Measurements from ENCODE around the gene BCL2.

BCL2 gene

DNA sequence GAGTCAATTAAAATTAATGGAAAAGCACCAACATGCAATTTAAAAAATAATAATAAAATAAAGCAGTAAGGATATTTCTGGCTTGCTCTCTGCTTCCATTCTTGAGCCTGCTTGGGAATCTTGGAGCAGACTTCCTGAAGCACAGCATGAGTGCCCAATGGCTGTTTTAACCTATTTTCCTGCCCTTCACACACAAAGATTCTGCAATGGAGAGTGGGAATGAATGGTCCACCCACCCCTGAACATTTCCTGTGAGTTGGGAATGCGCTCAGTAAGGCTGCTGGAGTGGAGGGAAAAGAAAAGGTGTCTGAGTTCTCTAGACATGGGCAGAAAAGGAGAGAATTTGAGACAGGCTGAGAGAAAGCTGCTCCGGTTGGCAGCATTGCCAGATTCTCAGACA lies 140.6 kb downstream of the BCL2 start:
- DNase-seq, result no peak

DNA sequence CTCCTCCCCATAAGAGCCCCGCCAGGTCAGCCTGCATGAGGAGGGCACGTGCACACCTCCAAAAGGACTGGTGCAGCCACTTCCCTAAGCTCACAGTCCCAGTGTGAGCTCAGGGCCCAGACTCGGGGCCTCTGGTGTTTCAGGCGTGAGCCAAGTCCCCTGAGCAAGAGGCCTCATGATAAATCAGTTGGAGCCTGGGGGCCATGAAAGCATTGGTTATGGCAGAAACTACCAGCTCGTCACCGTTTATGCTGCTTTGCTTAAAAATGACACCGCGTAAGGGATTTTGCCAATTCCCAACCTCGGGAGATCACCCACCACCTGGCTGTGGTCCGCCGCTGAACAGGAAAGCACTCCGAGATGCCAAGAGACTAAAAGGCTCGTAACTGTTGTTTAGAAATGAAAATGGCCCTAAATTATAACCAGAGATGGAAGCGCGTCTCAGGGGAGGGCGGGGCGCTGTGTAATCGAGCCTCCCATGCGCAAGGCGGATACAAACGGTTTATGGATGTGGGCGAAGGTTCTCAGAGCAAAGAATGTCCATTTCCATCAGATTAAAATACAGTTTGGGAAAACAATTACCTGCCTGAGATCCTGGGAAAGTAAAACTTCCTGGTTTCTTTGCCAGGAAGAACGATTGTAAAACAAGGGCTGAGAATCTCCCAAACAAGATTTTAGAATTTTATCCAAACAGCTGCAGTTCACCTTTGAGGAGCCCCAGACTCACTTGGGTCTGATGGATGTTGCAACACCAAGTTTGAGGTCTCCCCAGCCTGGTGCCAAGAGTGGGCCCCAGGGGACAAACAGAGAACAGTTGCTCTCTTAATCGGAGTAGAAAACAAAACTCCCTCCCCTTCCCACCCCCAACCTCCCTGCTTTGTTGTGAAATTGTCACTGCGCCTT lies 141.4 kb downstream of the BCL2 start:
- DNase-seq, result no peak

DNA sequence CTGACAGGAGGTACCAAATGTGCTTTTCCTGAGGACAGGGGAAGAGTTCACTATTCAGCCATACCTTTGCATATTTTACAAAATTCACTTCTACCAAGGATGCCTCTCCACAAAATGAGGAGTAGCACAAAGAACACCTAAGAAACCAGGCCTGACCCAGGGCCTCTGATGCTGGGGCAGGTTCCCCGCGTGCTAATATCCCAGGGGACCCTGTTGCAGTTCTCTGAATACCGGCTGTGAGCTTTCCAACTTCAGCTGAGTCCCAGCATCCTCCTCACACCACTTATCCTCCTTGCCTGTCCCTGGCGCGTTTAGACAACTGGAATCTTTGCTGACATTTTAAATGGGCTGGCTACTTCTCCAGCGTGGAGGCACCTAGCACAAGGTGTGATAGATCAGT lies 142.3 kb downstream of the BCL2 start:
- no peak for DNase-seq

DNA sequence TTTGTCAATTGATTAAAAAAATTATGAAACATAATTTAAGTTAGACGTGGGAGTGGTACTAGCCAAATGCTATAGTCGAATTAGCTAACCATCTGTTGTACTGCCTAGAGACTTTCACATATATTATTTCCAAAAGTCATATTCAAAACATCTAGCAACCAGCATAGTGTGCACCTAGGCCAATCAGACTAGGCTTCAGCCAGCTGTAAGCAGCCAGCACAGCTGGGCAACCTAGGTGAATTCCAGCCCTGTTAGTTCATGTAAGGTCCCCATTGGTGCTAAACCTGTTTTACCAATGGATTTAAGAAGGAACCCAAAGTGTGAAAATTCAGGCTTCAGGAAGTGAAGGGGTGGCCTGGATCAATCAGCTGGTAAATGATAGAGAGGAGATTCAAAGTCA lies 144.3 kb downstream of the BCL2 start:
- no peak for DNase-seq

DNA sequence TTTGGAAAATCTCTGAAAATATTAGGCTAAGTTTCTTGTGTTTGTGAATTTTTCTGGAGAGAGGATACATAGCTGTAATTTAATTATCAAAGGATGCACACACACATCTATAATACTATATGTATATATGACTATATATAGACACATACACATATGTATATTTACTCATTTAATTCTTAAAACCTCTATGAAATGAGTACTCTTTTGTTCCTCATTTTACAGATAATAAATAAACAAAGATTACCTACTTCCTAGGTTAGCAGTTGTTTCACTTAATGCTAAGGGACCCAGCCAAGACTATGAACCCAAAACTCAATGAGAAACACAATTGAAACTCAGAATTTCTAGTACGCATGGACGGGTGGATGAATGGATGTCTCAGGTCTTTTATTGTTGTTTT lies 145.6 kb downstream of the BCL2 start:
- no peak for DNase-seq

DNA sequence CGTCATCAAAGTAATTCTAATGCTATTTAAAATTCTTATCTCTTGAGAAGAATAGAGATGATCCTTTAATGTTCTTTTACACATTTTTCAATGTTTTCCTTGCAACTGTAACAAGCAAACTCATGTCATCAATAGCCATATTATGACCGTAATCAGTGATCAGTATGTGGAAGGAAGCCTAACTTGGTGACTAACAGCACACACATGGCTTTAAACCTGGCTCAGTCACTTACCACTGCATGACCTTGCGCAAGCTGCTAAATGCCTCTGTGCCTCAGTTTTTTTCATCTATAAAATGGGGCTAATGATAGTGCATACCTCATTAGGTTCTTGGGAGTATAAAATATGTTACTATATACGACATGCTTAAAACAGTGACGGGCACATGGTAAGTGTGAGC lies 149.7 kb downstream of the BCL2 start:
- no peak for DNase-seq

DNA sequence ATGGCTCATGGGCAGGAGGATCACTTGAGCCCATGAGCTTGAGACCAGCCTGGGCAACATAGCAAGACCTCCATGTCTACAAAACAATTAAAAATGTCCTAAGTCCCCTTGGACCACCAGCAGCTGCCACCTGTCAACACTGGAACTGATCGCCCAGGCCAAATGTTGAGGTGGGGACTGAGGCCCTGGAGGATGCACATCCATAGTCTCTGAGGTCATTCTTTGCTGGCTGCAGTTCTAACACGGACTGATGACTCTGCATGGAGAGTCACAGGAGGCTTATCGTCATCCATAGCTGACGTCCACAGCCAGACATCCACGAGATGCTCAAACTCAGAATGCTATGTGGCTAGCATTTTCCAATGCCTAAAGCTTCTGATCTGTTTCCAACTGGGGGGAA lies 151.3 kb downstream of the BCL2 start:
- DNase-seq, result no peak

DNA sequence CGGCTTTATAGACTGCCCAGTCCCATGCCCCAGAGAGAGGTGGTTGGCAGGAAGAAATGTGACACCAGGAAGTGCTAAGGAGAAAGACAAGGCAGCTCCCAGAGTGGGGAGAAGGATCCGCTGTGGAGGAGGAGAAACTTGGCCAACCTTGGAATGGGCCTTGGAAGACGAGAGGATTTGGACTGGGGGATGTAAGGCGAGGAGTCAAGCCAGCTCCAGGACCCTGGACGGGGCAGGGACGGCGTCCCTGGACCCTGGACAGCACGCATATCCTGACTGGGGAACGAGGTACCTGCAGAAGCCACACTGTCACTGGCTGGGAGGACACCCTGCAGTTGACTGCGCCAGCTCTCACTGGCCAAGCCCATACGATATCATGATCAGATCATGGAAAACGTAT lies 153.4 kb downstream of the BCL2 start:
- no peak for DNase-seq

DNA sequence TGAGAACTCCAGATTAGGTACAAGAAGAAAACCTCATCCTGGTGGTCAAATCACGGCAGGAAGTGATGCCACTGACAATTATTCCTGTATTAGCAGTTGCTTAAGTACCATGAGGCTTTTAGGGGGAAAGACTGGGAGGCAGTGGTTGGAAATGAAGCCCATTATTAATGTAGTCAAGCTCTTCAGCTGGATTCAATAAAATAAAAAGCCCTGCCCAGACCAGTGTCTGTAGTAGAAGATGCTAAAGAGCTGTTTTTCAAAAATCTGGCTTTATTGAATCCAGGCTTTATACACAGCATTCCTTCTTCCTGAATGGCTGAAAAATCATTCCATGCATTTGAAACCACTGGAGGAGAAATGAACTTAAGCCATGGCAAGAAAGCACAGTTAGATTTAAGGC lies 155.2 kb downstream of the BCL2 start:
- no peak for DNase-seq

DNA sequence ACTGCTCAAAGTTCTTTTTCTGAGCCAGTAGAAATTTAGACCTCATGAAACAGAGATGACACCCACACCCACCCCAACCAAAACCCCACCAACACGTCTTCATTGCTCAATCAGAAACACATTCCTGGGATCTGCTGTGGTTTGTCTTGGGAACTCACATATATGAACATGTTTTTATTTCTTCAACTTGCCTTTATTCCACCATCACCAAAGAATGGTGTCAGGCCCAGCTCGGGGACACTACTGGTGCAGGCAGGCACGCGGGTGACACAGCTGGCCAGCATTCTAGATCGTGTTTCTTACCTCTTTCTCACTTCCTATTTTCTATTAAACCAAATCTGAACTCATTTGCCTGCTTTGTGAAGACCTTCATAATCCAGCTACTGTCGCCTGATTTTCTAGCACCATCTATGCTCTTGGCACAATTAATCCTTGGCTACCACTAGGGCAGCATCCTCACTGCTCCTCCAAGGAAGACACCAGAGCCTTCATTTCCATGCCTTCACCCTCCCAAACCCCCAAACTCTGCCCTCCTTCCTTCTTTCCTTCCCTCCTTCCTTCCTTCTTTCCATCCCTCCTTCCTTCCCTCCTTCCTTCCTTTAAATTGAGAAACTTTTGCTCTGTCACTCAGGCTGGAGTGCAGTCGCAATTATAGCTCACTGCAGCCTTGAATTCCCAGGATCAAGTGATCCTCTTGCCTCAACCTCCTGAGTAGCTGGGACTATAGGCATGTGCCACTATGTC lies 157.1 kb downstream of the BCL2 start:
- peak; percentile 80 for DNase-seq

DNA sequence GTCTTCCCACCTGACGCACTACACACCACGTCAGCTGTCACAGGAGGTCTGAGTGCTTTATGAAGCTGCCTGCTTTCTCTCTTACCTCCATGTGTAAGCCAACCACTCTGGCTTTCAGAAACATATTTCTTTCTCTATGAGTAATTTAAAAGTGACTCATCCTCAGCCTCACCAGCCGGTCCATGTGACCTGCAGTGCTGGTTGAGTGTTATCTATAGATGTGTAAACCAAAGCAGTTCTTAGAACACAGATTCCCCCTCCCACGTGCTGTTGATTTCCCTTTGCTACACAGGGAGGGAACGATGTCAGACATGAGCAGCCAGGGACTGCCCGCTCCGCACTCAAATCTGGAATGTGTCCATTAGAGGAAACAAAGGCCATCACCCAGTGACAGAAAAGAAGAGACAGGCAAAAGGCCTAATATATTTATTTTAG lies 157.8 kb downstream of the BCL2 start:
- peak; percentile 91 for DNase-seq

DNA sequence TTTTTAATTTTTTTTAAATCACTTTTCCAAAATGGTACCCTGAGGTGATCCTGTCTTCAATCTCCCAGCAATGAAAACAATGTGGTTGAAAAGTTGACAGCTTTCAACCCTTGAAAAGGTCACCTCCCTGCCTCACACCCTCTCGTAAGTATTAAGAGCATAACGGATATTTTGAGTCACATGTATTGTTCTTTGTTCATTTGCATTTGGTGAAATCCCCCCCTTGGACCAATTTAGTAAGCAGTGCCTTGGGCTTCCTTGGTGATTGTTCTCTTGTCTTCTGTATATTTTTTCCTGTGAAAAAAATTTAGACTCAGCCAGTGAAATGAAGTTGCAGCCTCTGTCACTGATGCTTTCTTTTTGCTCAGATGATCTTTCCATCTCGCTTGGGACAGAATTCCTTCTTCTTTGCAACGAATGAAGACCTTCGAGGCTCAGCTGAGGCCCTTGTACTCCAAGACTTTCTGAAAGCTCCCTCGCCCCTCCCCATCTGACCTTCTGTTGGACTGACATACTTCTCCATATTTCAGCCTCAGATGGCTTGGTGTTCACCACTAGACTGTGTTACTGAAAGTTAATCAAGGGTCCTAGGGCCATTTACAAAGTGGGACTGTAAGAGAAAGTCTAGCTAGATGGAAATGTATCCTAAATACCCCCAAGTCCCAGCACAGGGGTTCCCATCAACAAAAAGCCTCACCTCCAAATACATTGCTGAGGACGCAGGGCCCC lies 158.4 kb downstream of the BCL2 start:
- DNase-seq, result no peak

DNA sequence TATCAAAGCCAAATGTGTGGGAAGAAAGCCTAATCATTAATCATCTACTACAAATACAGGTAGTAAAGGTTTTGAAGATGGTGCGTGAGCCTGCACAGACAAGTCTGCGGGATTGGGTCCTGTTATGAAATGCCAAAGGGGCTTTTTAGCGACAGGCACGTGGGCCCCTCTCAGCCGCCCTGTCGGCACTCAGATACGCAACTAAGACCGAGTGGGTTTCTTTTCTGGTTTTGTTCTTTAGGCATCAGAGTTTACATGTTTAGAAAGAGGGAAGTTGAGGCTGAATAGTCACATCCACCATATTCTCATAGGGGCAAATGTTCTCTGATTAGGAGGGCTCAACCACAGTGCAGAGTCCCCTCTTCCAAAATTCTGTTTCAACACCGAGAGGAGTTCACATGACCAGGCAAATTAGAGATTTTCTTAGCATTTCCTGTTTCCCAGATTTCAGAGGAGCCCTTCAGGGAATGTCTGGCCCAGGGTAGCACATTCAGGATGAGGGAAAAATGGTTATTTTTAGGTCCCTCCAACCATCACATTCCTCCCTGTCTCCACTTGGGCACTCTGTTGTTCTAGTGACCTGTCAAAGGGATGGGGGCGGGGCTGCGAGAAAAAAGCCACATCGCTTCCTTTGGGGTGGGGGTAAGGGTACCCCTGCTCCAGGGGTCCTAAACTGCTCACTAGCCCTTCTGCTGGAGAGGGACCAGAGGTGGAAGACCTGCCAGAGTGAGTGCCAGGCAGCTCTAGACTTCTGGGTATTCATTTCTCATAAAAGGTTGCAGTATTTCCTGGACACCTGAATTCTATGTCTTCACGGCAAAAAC lies 159.2 kb downstream of the BCL2 start:
- no peak for DNase-seq

DNA sequence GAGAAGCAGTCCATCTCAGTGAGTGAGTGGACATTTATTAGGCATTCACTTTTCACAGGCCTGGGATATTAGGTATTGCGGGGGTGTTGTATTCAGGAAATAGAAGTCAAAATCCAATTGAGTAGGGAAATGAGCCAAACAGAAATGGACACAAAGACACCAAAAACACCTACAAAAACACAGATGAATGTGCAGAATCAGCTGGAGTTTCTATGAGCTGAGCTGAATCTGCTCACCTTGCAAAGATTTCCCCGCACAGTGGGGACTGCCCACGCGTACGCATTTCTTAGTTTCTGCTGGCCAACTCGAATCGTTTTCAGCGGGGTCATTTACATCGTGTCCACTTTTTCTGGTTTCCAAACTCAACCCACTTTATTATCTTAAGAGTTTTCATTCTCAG lies 160.0 kb downstream of the BCL2 start:
- no peak for DNase-seq

DNA sequence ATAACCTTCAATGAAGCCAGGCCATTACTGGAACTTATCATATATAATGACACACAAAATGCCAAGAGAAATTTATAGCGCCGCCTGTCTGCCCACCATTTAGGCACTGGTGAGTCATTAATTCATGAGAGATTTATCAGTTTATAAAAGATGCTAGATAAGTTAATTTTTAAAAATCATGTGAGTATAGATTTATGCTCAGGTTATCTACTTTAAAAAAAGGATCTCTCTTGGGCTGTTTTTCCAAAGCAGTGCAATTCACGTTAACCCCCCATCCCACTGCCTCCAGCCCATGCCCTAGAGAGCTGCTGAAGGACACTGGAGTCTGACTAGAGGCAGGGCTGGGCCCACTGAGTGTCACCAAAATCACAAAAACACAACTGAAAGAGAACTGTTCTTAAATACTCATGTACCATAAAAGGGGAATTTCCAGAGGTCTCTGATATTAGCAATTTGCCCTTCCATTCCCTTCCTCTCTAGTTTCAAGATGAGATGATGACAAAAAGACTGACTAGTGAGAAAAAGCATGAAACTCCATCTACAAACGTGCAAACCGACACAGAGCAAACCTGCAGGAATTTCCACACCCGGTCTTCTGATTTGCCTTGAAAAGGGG lies 160.8 kb downstream of the BCL2 start:
- DNase-seq, result no peak

DNA sequence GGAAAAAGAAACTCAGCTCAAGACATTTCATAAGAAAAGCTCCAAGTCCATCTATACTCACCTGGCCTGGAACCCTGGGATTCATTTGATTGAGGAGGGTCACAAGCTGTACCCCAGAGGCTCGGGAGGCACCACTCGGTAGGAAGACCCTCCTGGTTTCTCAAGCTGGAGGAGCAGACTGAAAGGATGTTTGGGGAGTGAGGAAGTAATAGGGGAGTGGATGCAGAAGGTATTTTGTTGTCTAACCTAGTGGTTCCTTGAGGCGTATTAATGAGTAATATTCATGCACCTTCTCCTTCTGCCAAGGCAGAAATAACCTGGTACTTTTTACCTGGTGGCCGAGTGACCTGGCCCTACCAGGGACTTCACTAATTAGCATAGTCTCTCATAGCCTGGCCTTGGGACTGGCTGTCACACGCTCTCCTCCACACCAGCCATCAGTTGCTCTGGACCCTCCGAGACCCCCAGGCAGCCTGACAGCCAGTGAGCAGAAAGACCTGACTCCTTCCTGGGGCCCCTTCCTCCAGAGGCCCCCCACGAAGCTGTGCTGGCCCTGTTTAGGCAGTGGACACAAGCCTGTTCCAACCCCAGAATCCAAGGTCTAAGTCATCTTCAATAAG lies 161.4 kb downstream of the BCL2 start:
- DNase-seq, result no peak

DNA sequence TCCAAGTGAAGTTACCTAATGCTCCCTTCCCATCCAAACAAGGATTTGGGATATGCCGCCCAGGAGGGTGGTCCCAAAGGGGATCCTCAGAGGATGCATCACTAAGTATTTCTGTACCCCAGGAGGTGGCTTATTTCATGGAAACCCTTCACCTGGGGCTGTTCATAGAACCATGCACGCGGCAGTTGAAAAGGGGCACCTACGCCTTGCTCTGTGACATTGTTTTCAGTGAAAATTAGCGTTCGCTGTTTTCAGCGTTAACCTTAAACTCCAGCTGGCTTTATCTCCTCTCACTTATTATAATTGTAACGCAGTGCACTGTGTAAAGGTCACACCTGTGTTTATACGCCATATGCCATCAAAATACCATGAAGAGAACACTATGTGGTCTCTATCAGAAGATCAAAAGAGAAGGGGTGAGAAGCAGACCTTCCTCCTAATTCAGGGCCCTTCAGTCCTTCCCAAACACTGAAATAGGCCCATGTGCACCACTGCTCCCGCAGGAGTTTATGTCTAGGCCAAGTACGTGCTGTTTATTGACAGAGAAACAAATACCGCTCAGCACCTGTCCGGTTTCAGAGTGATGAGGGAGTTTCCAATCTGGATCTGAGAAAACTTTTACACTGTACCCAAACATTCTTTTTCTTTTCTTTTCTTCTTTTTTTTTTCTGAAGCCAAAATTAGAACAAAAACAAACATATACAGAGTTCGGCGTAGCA lies 162.1 kb downstream of the BCL2 start:
- DNase-seq, result no peak

DNA sequence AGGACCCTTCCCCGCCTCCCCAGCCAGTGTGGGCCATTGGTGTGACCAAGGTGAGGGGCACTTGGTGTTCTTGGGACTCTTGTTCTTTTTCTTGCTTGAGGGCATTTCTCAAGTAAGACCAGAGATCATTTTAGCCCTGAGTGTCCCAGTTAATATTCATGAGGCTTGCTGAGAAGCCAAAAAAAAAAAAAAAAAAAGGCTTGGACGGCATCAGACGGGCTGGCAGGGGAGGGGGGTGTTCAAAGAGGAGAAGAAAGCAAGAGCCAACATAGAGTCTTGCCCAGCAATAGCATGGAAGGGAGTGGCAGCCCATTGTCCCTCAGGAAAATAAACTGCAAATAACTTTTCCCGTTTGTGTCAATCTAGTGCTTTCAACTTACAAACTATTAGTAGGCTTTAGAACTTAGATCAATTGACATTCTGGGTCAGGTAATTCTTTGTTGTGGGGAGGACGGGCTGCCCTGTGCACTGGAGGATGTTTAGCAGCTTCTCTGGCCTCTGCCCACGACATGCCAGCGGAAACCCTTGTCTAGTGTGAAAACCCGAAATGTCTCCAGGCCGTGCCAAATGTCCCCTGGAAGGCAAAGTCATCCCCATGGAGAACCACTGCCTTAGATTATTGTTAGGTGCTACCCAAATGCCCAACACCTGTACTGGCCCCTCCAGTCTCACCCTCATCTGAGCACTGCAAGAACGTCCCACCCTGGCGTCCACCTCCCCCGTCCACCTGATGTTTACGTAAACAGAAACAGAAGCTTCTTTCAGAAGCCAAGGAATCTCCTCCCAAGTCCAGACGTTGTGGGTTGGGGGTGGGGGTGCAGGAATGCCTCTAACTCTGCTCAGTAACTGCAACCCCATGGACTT lies 163.4 kb downstream of the BCL2 start:
- no peak for DNase-seq

DNA sequence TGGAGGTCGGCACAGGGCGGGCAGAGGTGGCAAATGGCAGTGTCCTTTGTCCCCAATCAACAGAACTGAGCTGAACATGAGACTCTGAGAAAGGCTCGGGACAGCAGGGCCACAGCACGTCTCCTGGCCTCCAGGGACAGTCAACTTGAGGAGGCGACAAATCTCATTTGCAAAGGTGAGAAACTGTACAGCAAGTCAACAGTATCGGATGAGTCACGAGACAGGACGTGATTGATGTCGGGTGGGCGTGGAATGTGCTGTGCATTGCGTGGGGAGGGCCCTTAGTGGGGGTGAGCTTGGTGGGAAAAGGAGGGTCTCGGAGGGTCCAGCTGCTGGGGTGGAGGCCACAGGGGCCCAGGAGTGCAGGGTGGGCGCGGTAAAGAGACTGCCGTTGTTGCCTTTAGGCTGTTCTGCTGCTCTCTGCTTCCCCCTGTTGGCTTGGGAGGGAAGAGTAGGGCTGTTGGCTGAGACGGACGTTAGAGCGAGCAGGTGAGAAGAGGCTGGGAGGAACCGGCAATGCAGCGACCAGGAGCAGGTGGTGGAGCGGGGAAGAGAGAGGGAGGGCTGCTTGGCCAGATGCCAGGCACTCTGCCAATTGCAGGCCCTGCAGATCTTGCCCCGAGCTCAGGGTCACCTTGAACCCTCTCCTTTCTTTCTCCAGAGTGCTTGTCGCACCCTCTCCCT lies 164.3 kb downstream of the BCL2 start:
- no peak for DNase-seq

All from fibroblast of skin of right biceps (primary cell).